Activated naive CD4-positive, alpha-beta T cell treated with anti-CD3 and anti-CD28 coated beads, Interleukin-2, amount 50 U/mL, for 24 hours (primary cell): ENCODE results near the gene DTWD2.

Experiments
- H3K27ac Mint-ChIP-seq: one replicate; pipeline ENCODE4 v1.8.0; 2021; ENCODE audit warnings: mild to moderate bottlenecking, mixed read lengths
- H3K27me3 Mint-ChIP-seq: one replicate; pipeline ENCODE4 v1.8.0; 2021; ENCODE audit warnings: mixed read lengths
- H3K36me3 Mint-ChIP-seq: one replicate; pipeline ENCODE4 v1.8.0; 2021; ENCODE audit warnings: mixed read lengths
- H3K4me1 Mint-ChIP-seq: one replicate; pipeline ENCODE4 v1.8.0; 2021; ENCODE audit warnings: mixed read lengths
- H3K4me3 Mint-ChIP-seq: one replicate; pipeline ENCODE4 v1.8.0; 2021; ENCODE audit warnings: mild to moderate bottlenecking, mixed read lengths
- H3K9me3 Mint-ChIP-seq: one replicate; pipeline ENCODE4 v1.8.0; 2021; ENCODE audit warnings: mixed read lengths

DTWD2 gene

DNA sequence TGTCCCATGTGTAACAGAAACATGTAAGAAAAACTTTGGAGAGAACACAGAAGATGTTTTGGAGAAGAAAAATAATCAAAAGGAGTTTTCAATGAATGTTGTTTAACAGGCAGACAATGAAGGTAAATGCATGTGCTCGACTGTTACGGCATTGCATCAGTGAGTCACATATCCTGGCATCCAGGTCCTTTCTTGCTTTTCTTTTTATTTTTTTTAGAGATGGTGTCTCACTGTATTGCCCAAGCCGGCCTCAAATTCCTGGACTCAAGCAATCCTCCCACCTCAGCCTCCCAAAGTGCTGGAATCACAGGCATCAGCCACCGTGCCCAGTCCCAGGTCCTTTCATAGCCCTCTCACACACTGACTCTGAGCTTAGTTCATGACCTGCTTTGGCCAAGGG lies 181.8 kb downstream of the DTWD2 start:
- peaks cover 10% of the 10 kb centered on the region for H3K9me3 Mint-ChIP-seq
- no peaks in the 10 kb centered on the region for H3K4me1 Mint-ChIP-seq
- no peak overlapping the region for H3K27ac Mint-ChIP-seq
- H3K27me3 Mint-ChIP-seq: no peaks in the 10 kb centered on the region
- peaks cover 17% of the 10 kb centered on the region for H3K36me3 Mint-ChIP-seq
- H3K4me3 Mint-ChIP-seq: no peak overlapping the region

- peaks cover 7% of the 10 kb centered on the region for H3K36me3 Mint-ChIP-seq
- peaks cover 6% of the 10 kb centered on the region for H3K9me3 Mint-ChIP-seq
- no peak overlapping the region for H3K4me3 Mint-ChIP-seq
- H3K27ac Mint-ChIP-seq: no peak overlapping the region
- H3K4me1 Mint-ChIP-seq: no peaks in the 10 kb centered on the region
- no peaks in the 10 kb centered on the region for H3K27me3 Mint-ChIP-seq
These were observed 186.0 kb downstream of the DTWD2 start for GRCh38 chr5:118802335-118802734.

DNA sequence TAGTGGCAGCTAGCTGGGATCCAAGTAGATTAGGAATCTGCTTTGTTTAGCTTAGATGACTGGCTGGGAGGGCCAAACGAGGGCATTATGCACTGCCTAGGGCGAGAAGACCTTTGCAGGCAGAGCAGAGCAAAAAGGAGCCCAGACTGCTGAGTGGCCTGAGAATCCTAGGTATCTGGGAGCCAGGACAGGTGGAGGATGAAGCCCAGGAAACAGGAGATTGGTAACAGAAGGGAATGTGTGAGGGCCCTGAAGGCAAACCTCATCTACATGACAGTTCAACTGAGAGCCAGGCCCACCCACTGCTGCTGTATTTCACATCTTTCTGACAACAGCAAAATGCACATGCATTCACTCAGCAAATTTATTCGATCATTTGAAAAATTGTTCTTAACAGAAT lies 192.3 kb downstream of the DTWD2 start:
- no peaks in the 10 kb centered on the region for H3K9me3 Mint-ChIP-seq
- no peak overlapping the region for H3K27ac Mint-ChIP-seq
- no peaks in the 10 kb centered on the region for H3K36me3 Mint-ChIP-seq
- H3K4me3 Mint-ChIP-seq: no peak overlapping the region
- H3K27me3 Mint-ChIP-seq: no peaks in the 10 kb centered on the region
- H3K4me1 Mint-ChIP-seq: no peaks in the 10 kb centered on the region

- H3K36me3 Mint-ChIP-seq: no peaks in the 10 kb centered on the region
- no peaks in the 10 kb centered on the region for H3K27me3 Mint-ChIP-seq
- no peak overlapping the region for H3K27ac Mint-ChIP-seq
- no peaks in the 10 kb centered on the region for H3K9me3 Mint-ChIP-seq
- no peak overlapping the region for H3K4me3 Mint-ChIP-seq
- H3K4me1 Mint-ChIP-seq: no peaks in the 10 kb centered on the region
These were observed 194.1 kb downstream of the DTWD2 start for GRCh38 chr5:118794281-118794680.

GRCh38 chr5:118793652-118794051 lies 194.7 kb downstream of the DTWD2 start:
- H3K27ac Mint-ChIP-seq: no peak overlapping the region
- no peaks in the 10 kb centered on the region for H3K36me3 Mint-ChIP-seq
- H3K27me3 Mint-ChIP-seq: no peaks in the 10 kb centered on the region
- H3K9me3 Mint-ChIP-seq: no peaks in the 10 kb centered on the region
- no peak overlapping the region for H3K4me3 Mint-ChIP-seq
- no peaks in the 10 kb centered on the region for H3K4me1 Mint-ChIP-seq

- Mint-ChIP-seq H3K27ac (no peak overlapping the region), H3K4me1 (no peaks in the 10 kb centered on the region), H3K9me3 (no peaks in the 10 kb centered on the region), H3K36me3 (no peaks in the 10 kb centered on the region), H3K4me3 (no peak overlapping the region), H3K27me3 (no peaks in the 10 kb centered on the region)
These were observed 195.3 kb downstream of the DTWD2 start for GRCh38 chr5:118793091-118793490.

DNA sequence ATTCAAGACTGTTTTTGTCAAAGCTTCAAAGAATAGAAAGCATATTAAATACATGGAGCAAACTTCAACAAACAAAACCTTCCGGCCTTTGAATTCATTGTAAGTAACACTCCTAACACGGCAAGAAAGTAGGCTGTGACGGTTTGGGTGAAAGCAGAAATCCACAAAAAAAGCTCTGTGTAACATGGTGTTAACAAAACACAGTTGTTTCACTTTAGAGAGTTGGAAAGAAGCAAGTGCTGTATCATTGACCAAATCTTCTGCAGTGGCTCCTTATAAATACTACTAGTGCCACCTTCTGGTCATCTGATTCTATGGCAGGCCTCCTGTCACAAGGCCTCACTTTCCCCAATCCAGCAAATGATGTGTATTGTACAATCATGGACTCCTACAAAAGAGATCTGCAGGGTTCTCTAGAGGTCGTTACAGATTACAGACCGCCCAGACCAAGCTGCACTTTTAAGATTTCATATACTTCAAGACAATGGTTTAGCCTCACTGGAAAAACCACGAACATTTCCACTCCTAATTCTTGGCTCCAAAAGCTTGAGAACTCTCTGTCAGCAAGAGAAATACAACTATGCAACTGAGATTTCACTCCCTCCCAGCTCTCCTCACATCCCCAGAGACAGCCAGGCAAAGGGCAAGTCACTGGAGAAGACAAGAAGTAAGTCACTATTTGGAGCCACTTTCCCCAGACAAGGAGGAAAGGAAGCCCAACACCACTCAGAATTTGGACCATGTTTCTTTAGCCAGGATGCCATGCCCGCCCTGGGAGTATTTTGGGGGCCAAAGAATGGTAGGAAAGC lies 196.2 kb downstream of the DTWD2 start:
- Mint-ChIP-seq H3K27me3 (no peaks in the 10 kb centered on the region), H3K27ac (no peak overlapping the region), H3K4me1 (no peaks in the 10 kb centered on the region), H3K4me3 (no peak overlapping the region), H3K36me3 (no peaks in the 10 kb centered on the region), H3K9me3 (no peaks in the 10 kb centered on the region)

- Mint-ChIP-seq H3K27me3 (no peaks in the 10 kb centered on the region), H3K36me3 (no peaks in the 10 kb centered on the region), H3K27ac (no peak overlapping the region), H3K4me3 (no peak overlapping the region), H3K9me3 (no peaks in the 10 kb centered on the region), H3K4me1 (no peaks in the 10 kb centered on the region)
These were observed 199.0 kb downstream of the DTWD2 start for GRCh38 chr5:118789366-118789765.

DNA sequence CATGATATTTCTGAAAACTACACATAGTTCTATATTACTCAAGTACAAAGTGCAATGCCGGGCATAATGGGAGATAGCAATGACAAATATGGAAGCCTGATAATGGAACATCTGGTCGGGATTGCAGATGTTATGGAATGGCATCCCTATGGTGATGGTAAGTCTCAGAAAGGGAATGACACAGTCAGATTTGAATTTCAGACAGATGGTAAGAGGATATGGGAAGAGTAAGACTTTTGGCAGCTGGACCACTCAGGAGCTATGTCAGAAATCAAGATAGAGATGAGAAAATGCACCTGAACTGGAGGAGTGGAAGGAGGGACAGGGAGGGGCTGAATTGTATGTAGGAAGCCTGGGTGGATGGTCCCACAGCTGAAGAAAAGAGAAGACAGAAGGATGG lies 200.0 kb downstream of the DTWD2 start:
- Mint-ChIP-seq H3K36me3 (no peaks in the 10 kb centered on the region), H3K4me1 (no peaks in the 10 kb centered on the region), H3K9me3 (no peaks in the 10 kb centered on the region), H3K27ac (no peak overlapping the region), H3K4me3 (no peak overlapping the region), H3K27me3 (no peaks in the 10 kb centered on the region)
